Measurements from ENCODE around the gene EFCAB9. TPM values are rescaled to one million over a fixed set of nuclear protein-coding genes. Genes with fewer than 3 reads are reported as not detected.
A peak's percentile ranks its signal among the peaks of the same experiment; 100 is the strongest.

EFCAB9 gene
- polyA plus RNA-seq, 1 donor, result not detected

DNA sequence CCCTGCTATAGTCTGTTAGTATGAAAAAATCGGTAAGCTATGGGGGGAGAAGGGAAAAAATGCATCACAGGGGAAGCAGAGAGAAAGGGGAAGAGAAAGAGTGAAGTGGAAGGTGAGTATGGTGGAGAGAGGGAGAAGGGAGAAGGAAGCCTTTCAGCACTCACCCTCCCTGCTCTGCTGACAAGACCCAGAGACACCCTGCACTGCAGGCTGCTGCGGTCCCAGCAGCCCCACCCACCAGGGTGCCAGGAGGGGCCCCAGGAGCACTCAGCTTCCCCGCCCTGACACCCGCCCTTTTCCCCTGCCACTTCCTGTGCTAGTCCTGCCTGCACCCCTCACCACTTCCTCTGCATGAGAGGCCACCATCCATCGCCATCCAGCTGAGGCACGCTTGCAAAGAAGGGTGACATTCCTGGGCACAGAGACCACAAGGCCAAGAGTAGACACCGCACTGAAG, 18.7 kb upstream of the EFCAB9 start:
- no peak overlapping the region for H3K4me3 ChIP-seq (ENCODE audit: low read length)
- H3K27me3 ChIP-seq (ENCODE audit: control insufficient read depth, insufficient read depth, low read length), result no peaks in the 10 kb centered on the region
- DNase-seq, result peak; percentile 24 to 30
- no peaks in the 10 kb centered on the region for H3K36me3 ChIP-seq (ENCODE audit: control insufficient read depth, insufficient read depth, low read length)
- no peaks in the 10 kb centered on the region for H3K4me1 ChIP-seq (ENCODE audit: control insufficient read depth, insufficient read depth, low read length)
- whole genome bisulfite sequencing (ENCODE audit: insufficient coverage, low lambda C conversion rate), result no CpG with 5 or more reads among the region's 7 CpGs
- H3K9me3 ChIP-seq (ENCODE audit: control insufficient read depth, low read depth, low read length), result no peaks in the 10 kb centered on the region
- H3K27ac ChIP-seq (ENCODE audit: low read length), result no peak overlapping the region

DNA sequence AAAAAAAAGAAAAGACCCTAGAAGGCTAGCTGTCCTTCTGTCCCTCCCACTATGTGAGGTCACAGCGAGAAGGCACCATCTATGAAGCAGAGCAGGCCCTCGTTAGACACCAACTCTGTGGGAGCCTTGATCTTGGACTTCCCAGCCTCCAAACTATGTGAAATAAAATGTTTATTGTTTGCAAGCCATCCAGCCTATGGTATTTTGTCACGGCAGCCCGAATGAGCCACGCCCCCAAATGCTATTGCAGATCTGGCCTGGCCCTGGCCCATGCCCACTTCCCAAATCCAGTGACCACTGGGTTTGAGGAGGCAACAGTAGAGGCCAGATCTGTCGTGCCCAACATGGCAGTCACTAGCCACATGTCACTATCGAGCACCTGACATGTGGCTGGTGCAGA, 16.8 kb upstream of the EFCAB9 start:
- no CpG with 5 or more reads among the region's 7 CpGs for WGBS (ENCODE audit: insufficient coverage, low lambda C conversion rate)
- DNase-seq, result no peak
- no peak overlapping the region for H3K4me3 ChIP-seq (ENCODE audit: low read length)
- H3K9me3 ChIP-seq (ENCODE audit: control insufficient read depth, low read depth, low read length), result no peaks in the 10 kb centered on the region
- no peaks in the 10 kb centered on the region for H3K36me3 ChIP-seq (ENCODE audit: control insufficient read depth, insufficient read depth, low read length)
- H3K27ac ChIP-seq (ENCODE audit: low read length), result no peak overlapping the region
- no peaks in the 10 kb centered on the region for H3K27me3 ChIP-seq (ENCODE audit: control insufficient read depth, insufficient read depth, low read length)
- H3K4me1 ChIP-seq (ENCODE audit: control insufficient read depth, insufficient read depth, low read length), result no peaks in the 10 kb centered on the region

DNA sequence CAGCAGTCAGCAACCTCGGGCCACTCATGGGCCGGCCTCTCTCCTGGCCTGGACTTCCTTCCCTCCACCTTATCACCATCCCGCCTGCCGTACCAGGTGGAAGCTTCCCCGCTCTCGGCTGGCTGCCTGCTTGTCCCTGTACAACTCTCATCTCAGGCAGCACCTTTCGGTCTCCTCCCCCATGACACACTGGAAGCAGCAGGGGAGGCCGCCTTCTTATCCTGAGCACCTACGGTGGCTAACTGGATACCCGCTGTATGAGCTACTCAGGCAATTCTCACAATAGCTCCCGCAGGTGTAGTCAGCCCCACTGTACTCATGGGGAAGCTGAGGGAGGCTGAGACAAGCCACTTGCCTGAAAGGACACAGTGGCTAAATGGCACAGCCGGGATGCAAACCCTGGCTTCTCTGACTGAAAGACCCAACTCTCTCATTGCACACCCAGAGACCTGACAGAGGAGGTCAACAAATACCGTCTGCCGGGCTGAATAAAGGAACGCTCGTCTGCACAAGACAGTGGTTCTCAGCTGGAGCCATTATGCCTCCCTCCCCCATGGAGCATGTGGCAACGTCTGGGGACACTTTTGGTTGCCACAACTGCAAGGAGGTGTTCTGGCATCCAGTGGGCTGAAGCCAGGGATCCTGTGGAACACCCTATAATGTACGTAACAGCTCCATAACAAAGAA, 15.5 kb upstream of the EFCAB9 start:
- Histone ChIP-seq H3K4me3 (ENCODE audit: low read length) (no peak overlapping the region), H3K27me3 (ENCODE audit: control insufficient read depth, insufficient read depth, low read length) (no peaks in the 10 kb centered on the region), H3K27ac (ENCODE audit: low read length) (no peak overlapping the region), H3K9me3 (ENCODE audit: control insufficient read depth, low read depth, low read length) (no peaks in the 10 kb centered on the region), H3K36me3 (ENCODE audit: control insufficient read depth, insufficient read depth, low read length) (no peaks in the 10 kb centered on the region), H3K4me1 (ENCODE audit: control insufficient read depth, insufficient read depth, low read length) (no peaks in the 10 kb centered on the region)
- WGBS (ENCODE audit: insufficient coverage, low lambda C conversion rate), result no CpG with 5 or more reads among the region's 18 CpGs
- peak in 1 of 2 donors; percentile 14 for DNase-seq

DNA sequence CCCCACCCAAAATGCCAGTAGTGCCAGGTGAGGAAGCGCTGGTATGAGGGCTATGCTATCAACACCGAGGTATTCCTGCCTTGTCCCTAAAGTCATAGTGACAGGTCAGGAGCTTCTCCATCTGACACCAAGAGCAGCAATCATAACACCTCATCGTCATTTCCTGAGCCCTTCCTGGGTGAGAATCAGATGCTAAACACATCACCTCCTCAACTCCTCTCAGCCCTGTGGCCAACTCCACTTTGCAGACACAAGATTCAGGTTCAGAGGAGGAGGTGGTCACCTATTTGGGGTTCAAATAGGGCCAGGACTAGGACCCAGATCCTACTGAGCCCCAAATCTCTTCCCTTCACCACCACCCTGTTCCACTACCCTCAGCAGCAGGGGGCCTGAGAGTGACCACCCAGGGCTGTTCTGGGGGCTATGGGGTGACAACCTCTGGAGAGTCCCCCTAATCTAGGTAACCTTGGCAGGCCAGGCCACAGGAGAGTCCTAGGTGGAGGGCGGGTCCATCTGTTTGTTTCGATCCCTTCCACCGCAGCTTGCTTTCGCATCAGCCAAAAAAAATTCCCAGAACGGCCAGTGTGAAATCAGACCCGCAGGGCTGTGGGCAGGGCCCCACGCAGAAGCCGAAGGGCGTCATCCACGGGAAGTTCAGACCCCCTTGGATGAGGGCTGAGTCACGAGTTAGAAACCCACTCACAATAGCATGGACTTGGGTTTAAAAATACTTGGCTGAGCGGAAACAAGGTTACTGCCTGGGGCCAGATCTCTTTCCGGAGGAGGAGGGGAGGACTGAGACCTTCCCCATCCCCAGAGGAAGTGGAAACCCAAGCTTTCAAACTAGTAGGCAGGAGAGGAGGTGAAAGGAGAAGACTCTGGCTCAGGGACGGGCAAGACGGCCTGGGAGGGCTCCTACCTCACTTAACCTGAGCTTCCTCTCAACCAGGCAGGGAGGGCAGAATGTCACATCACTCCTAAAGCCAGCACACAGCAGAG, 14.7 kb upstream of the EFCAB9 start:
- H3K36me3 ChIP-seq (ENCODE audit: control insufficient read depth, insufficient read depth, low read length), result peaks cover 2% of the 10 kb centered on the region
- WGBS (ENCODE audit: insufficient coverage, low lambda C conversion rate), result no CpG with 5 or more reads among the region's 18 CpGs
- no peak overlapping the region for H3K4me3 ChIP-seq (ENCODE audit: low read length)
- H3K9me3 ChIP-seq (ENCODE audit: control insufficient read depth, low read depth, low read length), result no peaks in the 10 kb centered on the region
- no peak overlapping the region for H3K27ac ChIP-seq (ENCODE audit: low read length)
- H3K27me3 ChIP-seq (ENCODE audit: control insufficient read depth, insufficient read depth, low read length), result no peaks in the 10 kb centered on the region
- no peak for DNase-seq
- H3K4me1 ChIP-seq (ENCODE audit: control insufficient read depth, insufficient read depth, low read length), result no peaks in the 10 kb centered on the region

DNA sequence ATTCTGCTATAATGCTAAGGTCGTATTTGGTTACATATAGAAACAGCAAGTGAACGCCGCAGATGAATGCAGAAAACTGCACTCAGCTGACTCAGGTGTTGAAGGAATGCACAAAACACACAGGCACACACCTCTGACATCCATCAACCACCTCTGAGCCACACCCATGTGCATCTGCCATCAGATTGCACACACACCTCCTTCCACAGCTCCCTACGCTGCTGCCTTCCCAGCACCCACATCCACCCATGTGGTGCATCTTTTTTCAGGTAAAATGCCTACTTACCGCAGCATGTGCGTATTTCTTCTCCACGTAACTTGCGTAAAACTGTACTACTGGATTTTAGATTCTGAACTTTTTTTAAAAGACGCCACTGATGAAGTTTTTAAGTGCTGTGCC, 13.0 kb upstream of the EFCAB9 start:
- H3K36me3 ChIP-seq (ENCODE audit: control insufficient read depth, insufficient read depth, low read length), result peaks cover 2% of the 10 kb centered on the region
- H3K9me3 ChIP-seq (ENCODE audit: control insufficient read depth, low read depth, low read length), result no peaks in the 10 kb centered on the region
- WGBS (ENCODE audit: insufficient coverage, low lambda C conversion rate), result 89% methylated on average over 2 of the region's 9 CpGs
- no peaks in the 10 kb centered on the region for H3K27me3 ChIP-seq (ENCODE audit: control insufficient read depth, insufficient read depth, low read length)
- no peaks in the 10 kb centered on the region for H3K4me1 ChIP-seq (ENCODE audit: control insufficient read depth, insufficient read depth, low read length)
- H3K4me3 ChIP-seq (ENCODE audit: low read length), result no peak overlapping the region
- H3K27ac ChIP-seq (ENCODE audit: low read length), result no peak overlapping the region
- no peak for DNase-seq

DNA sequence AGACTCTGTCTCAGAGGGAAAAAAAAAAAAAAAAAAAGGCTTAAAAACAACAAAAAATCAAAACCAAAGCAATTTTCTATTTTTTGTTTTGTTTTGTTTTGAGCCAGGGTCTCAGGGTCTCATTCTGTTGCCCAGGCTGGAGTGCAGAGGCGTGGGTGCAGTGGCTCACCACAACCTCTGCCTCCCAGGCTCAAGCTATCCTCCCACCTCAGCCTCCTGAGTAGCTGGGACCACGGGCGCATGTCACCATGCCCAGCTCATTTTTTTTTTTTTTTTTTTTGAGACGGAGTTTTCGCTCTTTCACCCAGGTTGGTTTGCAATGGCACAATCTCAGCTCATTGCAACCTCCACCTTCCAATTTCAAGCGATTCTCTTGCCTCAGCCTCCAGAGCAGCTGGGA, 11.7 kb upstream of the EFCAB9 start:
- no peaks in the 10 kb centered on the region for H3K27me3 ChIP-seq (ENCODE audit: control insufficient read depth, insufficient read depth, low read length)
- H3K27ac ChIP-seq (ENCODE audit: low read length), result no peak overlapping the region
- no peaks in the 10 kb centered on the region for H3K9me3 ChIP-seq (ENCODE audit: control insufficient read depth, low read depth, low read length)
- peaks cover 2% of the 10 kb centered on the region for H3K36me3 ChIP-seq (ENCODE audit: control insufficient read depth, insufficient read depth, low read length)
- H3K4me3 ChIP-seq (ENCODE audit: low read length), result no peak overlapping the region
- peaks cover 8% of the 10 kb centered on the region for H3K4me1 ChIP-seq (ENCODE audit: control insufficient read depth, insufficient read depth, low read length)
- no peak for DNase-seq
- WGBS (ENCODE audit: insufficient coverage, low lambda C conversion rate), result no CpG with 5 or more reads among the region's 6 CpGs

DNA sequence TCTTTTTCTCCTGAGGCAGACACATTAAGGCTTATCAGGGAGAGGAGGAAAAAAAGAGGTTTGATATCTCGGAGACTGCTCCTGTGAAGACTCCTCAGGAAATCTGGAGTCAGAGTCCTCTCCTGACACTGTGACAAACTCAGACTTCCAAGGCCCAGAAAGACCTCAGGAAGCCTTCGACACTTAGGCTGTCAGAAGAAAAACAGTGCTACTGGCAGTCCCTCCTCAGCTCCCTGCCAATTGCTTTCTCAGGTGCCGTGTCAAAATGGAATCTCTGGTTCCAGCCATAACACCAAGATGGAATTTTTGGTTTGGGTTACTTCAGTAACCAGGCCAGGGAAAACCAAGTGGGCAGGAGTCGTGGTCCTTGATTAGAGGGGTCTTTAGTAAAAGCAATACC, 10.1 kb upstream of the EFCAB9 start:
- Histone ChIP-seq H3K4me1 (ENCODE audit: control insufficient read depth, insufficient read depth, low read length) (peaks cover 8% of the 10 kb centered on the region), H3K27ac (ENCODE audit: low read length) (no peak overlapping the region), H3K27me3 (ENCODE audit: control insufficient read depth, insufficient read depth, low read length) (no peaks in the 10 kb centered on the region), H3K4me3 (ENCODE audit: low read length) (no peak overlapping the region), H3K9me3 (ENCODE audit: control insufficient read depth, low read depth, low read length) (peaks cover 4% of the 10 kb centered on the region), H3K36me3 (ENCODE audit: control insufficient read depth, insufficient read depth, low read length) (peaks cover 2% of the 10 kb centered on the region)
- no CpG with 5 or more reads among the region's 4 CpGs for WGBS (ENCODE audit: insufficient coverage, low lambda C conversion rate)
- DNase-seq, result no peak

DNA sequence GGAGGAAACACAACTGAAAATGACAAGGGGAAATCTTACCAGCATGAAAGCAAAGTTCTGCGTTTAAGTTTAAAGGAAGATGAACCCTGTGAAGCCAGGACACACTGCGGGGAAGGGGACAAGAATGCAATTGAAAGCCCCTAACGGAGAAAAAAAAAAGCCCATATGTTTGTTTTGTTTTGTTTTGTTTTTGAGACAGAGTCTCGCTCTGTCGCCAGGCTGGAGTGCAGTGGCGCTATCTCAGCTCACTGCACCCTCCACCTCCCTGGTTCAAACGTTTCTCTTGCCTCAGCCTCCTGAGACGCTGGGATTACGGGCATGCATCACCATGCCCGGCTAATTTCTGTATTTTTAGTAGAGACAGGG, 8.9 kb upstream of the EFCAB9 start:
- peaks cover 2% of the 10 kb centered on the region for H3K36me3 ChIP-seq (ENCODE audit: control insufficient read depth, insufficient read depth, low read length)
- H3K9me3 ChIP-seq (ENCODE audit: control insufficient read depth, low read depth, low read length), result peaks cover 4% of the 10 kb centered on the region
- 73% methylated on average over 2 of the region's 10 CpGs for WGBS (ENCODE audit: insufficient coverage, low lambda C conversion rate)
- H3K27me3 ChIP-seq (ENCODE audit: control insufficient read depth, insufficient read depth, low read length), result no peaks in the 10 kb centered on the region
- peaks cover 8% of the 10 kb centered on the region for H3K4me1 ChIP-seq (ENCODE audit: control insufficient read depth, insufficient read depth, low read length)
- H3K27ac ChIP-seq (ENCODE audit: low read length), result no peak overlapping the region
- H3K4me3 ChIP-seq (ENCODE audit: low read length), result no peak overlapping the region
- no peak for DNase-seq

DNA sequence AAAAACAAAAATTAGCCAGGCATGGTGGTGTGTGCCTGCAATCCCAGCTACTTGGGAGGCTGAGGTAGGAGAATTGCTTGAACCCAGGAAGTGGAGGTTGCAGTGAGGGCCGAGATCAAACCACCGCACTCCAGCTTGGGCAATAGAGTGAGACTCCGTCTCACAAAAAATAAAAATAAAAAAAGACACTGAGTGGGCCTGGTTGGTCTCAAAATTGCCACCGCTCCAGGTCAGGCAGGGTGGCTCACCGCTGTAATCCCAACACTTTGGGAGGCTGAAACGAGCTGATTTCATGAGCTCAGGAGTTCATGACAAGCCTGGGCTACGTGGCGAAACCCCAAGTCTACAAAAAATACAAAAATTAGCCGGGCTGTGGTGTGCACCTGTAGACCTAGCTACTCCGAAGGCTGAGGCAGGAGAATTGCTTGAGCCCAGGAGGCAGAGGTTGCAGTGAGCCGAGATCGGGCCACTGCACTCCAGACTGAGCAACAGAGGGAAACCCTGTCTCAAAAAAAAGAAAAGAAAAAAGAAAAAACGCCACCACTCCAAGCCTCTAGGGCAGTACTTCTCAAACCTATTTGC, 7.8 kb upstream of the EFCAB9 start:
- peaks cover 8% of the 10 kb centered on the region for H3K4me1 ChIP-seq (ENCODE audit: control insufficient read depth, insufficient read depth, low read length)
- no peaks in the 10 kb centered on the region for H3K27me3 ChIP-seq (ENCODE audit: control insufficient read depth, insufficient read depth, low read length)
- peaks cover 2% of the 10 kb centered on the region for H3K36me3 ChIP-seq (ENCODE audit: control insufficient read depth, insufficient read depth, low read length)
- DNase-seq, result no peak
- no peak overlapping the region for H3K27ac ChIP-seq (ENCODE audit: low read length)
- H3K4me3 ChIP-seq (ENCODE audit: low read length), result no peak overlapping the region
- whole genome bisulfite sequencing (ENCODE audit: insufficient coverage, low lambda C conversion rate), result 33% methylated on average over 1 of the region's 13 CpGs
- H3K9me3 ChIP-seq (ENCODE audit: control insufficient read depth, low read depth, low read length), result peaks cover 4% of the 10 kb centered on the region

Measured in large intestine (tissue), 3 donors.